Raji (cell line): ENCODE results near the gene OTOGL.

Experiments
- POLR2A ChIP-seq: IDR thresholded peaks from 2 replicates; pipeline ENCODE4 v1.6.1; 2011; ENCODE audit warnings: low read depth, low read length, control low read depth; ENCODE audit not compliant: insufficient read depth

Gene OTOGL

GRCh38 chr12:80193865-80194264 is 94.5 kb downstream of the OTOGL start:
- TF ChIP-seq POLR2A, result no peak

GRCh38 chr12:80195074-80195726 is 95.9 kb downstream of the OTOGL start:
- no peak for TF ChIP-seq POLR2A

GRCh38 chr12:80195737-80196136 is 96.4 kb downstream of the OTOGL start:
- no peak for TF ChIP-seq POLR2A

GRCh38 chr12:80196419-80196818 is 97.1 kb downstream of the OTOGL start:
- no peak for TF ChIP-seq POLR2A

- no peak for TF ChIP-seq POLR2A
These were observed 99.5 kb downstream of the OTOGL start for GRCh38 chr12:80198782-80199337.

GRCh38 chr12:80199931-80200330 is 100.6 kb downstream of the OTOGL start:
- TF ChIP-seq POLR2A, result no peak

- TF ChIP-seq POLR2A, result no peak
These were observed 101.1 kb downstream of the OTOGL start for GRCh38 chr12:80200414-80200813.

- TF ChIP-seq POLR2A, result no peak
These were observed 102.6 kb downstream of the OTOGL start for GRCh38 chr12:80201908-80202307.

- TF ChIP-seq POLR2A, result no peak
These were observed 106.6 kb downstream of the OTOGL start for GRCh38 chr12:80205960-80206359.

GRCh38 chr12:80208071-80208470 is 108.7 kb downstream of the OTOGL start:
- no peak for TF ChIP-seq POLR2A

- no peak for TF ChIP-seq POLR2A
These were observed 112.3 kb downstream of the OTOGL start for GRCh38 chr12:80211671-80212070.

GRCh38 chr12:80212938-80213645 is 113.8 kb downstream of the OTOGL start:
- TF ChIP-seq POLR2A, result no peak

- no peak for TF ChIP-seq POLR2A
These were observed 114.5 kb downstream of the OTOGL start for GRCh38 chr12:80213871-80214270.

- TF ChIP-seq POLR2A, result no peak
These were observed 117.7 kb downstream of the OTOGL start for GRCh38 chr12:80217011-80217535.

- no peak for TF ChIP-seq POLR2A
These were observed 120.0 kb downstream of the OTOGL start for GRCh38 chr12:80219345-80219744.

GRCh38 chr12:80222261-80222660 is 122.9 kb downstream of the OTOGL start:
- TF ChIP-seq POLR2A, result no peak
